ENCODE data around the gene HDAC3.

The HDAC3 gene

GRCh38 chr5:141634720-141635119 lies 1.9 kb downstream of the HDAC3 start:
- Mint-ChIP-seq H3K4me1 (ENCODE audit: low read depth) (peaks cover 61% of the 10 kb centered on the region), H3K36me3 (ENCODE audit: low read depth) (peaks cover 55% of the 10 kb centered on the region), H3K9me3 (no peaks in the 10 kb centered on the region), H3K27me3 (no peaks in the 10 kb centered on the region), H3K27ac (peak overlapping the region; percentile 59), H3K4me3 (peak overlapping the region; percentile 91)
- intact Hi-C loops (cut with micrococcal nuclease), result loop anchor here (1.0 to 5.0 kb wide), 3 partner anchors 16 to 42 kb away; partner anchors contain the start of genes DIAPH1 and FCHSD1

- H3K4me1 Mint-ChIP-seq (ENCODE audit: low read depth), result peaks cover 62% of the 10 kb centered on the region
- peaks cover 55% of the 10 kb centered on the region for H3K36me3 Mint-ChIP-seq (ENCODE audit: low read depth)
- H3K27ac Mint-ChIP-seq, result peak overlapping the region; percentile 59
- H3K27me3 Mint-ChIP-seq, result no peaks in the 10 kb centered on the region
- no peaks in the 10 kb centered on the region for H3K9me3 Mint-ChIP-seq
- intact Hi-C loops (cut with micrococcal nuclease), result loop anchor here (1.0 to 5.0 kb wide), 3 partner anchors 15 to 42 kb away; partner anchors contain the start of genes DIAPH1 and FCHSD1
- H3K4me3 Mint-ChIP-seq, result peak overlapping the region; percentile 53
Measured at GRCh38 chr5:141633871-141634561, 2.6 kb downstream of the HDAC3 start.

GRCh38 chr5:141632650-141633049 lies 4.0 kb downstream of the HDAC3 start:
- H3K4me1 Mint-ChIP-seq (ENCODE audit: low read depth), result peaks cover 62% of the 10 kb centered on the region
- no peak overlapping the region for H3K4me3 Mint-ChIP-seq
- no peaks in the 10 kb centered on the region for H3K9me3 Mint-ChIP-seq
- no peak overlapping the region for H3K27ac Mint-ChIP-seq
- no peaks in the 10 kb centered on the region for H3K27me3 Mint-ChIP-seq
- peaks cover 64% of the 10 kb centered on the region for H3K36me3 Mint-ChIP-seq (ENCODE audit: low read depth)
- intact Hi-C loops (cut with micrococcal nuclease), result loop anchor here (5.0 kb wide), 1 partner anchor 40 kb away; no protein-coding TSS in a partner anchor

GRCh38 chr5:141630570-141631140 lies 6.0 kb downstream of the HDAC3 start:
- H3K36me3 Mint-ChIP-seq (ENCODE audit: low read depth), result peaks cover 80% of the 10 kb centered on the region
- intact Hi-C loops (cut with micrococcal nuclease), result loop anchor here (5.0 kb wide), 1 partner anchor 38 kb away; no protein-coding TSS in a partner anchor
- H3K4me3 Mint-ChIP-seq, result no peak overlapping the region

GRCh38 chr5:141628175-141628788 lies 8.4 kb downstream of the HDAC3 start:
- Mint-ChIP-seq H3K27me3 (no peaks in the 10 kb centered on the region), H3K27ac (peak overlapping the region; percentile 82), H3K4me3 (no peak overlapping the region), H3K36me3 (ENCODE audit: low read depth) (peaks cover 85% of the 10 kb centered on the region), H3K9me3 (no peaks in the 10 kb centered on the region), H3K4me1 (ENCODE audit: low read depth) (peaks cover 71% of the 10 kb centered on the region)
- intact Hi-C loops (cut with micrococcal nuclease), result no loop called here

More at GRCh38 chr5:141630570-141631140, 6.0 kb downstream of the HDAC3 start:
- no peaks in the 10 kb centered on the region for H3K9me3 Mint-ChIP-seq
- no peak overlapping the region for H3K27ac Mint-ChIP-seq
- H3K4me1 Mint-ChIP-seq (ENCODE audit: low read depth), result peaks cover 72% of the 10 kb centered on the region
- H3K27me3 Mint-ChIP-seq, result no peaks in the 10 kb centered on the region

GRCh38 chr5:141623611-141624010 lies 13.0 kb downstream of the HDAC3 start:
- H3K27me3 Mint-ChIP-seq, result no peaks in the 10 kb centered on the region
- peaks cover 78% of the 10 kb centered on the region for H3K4me1 Mint-ChIP-seq (ENCODE audit: low read depth)
- H3K4me3 Mint-ChIP-seq, result peak overlapping the region; percentile 56
- peaks cover 87% of the 10 kb centered on the region for H3K36me3 Mint-ChIP-seq (ENCODE audit: low read depth)
- H3K9me3 Mint-ChIP-seq, result no peaks in the 10 kb centered on the region
- peak overlapping the region; percentile 90 for H3K27ac Mint-ChIP-seq
- intact Hi-C loops (cut with micrococcal nuclease), result no loop called here

GRCh38 chr5:141623186-141623585 lies 13.5 kb downstream of the HDAC3 start:
- H3K4me1 Mint-ChIP-seq (ENCODE audit: low read depth), result peaks cover 75% of the 10 kb centered on the region
- intact Hi-C loops (cut with micrococcal nuclease), result no loop called here
- peaks cover 87% of the 10 kb centered on the region for H3K36me3 Mint-ChIP-seq (ENCODE audit: low read depth)
- no peaks in the 10 kb centered on the region for H3K9me3 Mint-ChIP-seq
- H3K27me3 Mint-ChIP-seq, result no peaks in the 10 kb centered on the region
- H3K27ac Mint-ChIP-seq, result peak overlapping the region; percentile 90
- peak overlapping the region; percentile 56 for H3K4me3 Mint-ChIP-seq

- Mint-ChIP-seq H3K27me3 (no peaks in the 10 kb centered on the region), H3K36me3 (ENCODE audit: low read depth) (peaks cover 53% of the 10 kb centered on the region), H3K9me3 (no peaks in the 10 kb centered on the region), H3K27ac (peak within 1 kb of the TSS; percentile 92), H3K4me1 (ENCODE audit: low read depth) (peaks cover 70% of the 10 kb centered on the region), H3K4me3 (peak within 1 kb of the TSS; percentile 92)
- intact Hi-C loops (cut with micrococcal nuclease), result loop anchor here (1.0 to 2.0 kb wide), 3 partner anchors 14 to 27 kb away; no protein-coding TSS in a partner anchor
Measured at GRCh38 chr5:141618804-141619554, 17.7 kb downstream of the HDAC3 start, which contains the start of gene DIAPH1. Gene DIAPH1, minus strand, starts transcription at chr5:141619000. Its CDS starts 86 bp downstream, at chr5:141618914.

GRCh38 chr5:141618030-141618803 lies 18.4 kb downstream of the HDAC3 start:
- Mint-ChIP-seq H3K4me3 (peak overlapping the region; percentile 92), H3K4me1 (ENCODE audit: low read depth) (peaks cover 70% of the 10 kb centered on the region), H3K36me3 (ENCODE audit: low read depth) (peaks cover 46% of the 10 kb centered on the region), H3K27me3 (no peaks in the 10 kb centered on the region), H3K27ac (peak overlapping the region; percentile 92), H3K9me3 (no peaks in the 10 kb centered on the region)
- intact Hi-C loops (cut with micrococcal nuclease), result loop anchor here (2.0 kb wide), 2 partner anchors 13 to 17 kb away; no protein-coding TSS in a partner anchor

GRCh38 chr5:141617682-141618029 lies 19.0 kb downstream of the HDAC3 start:
- H3K27ac Mint-ChIP-seq, result peak overlapping the region; percentile 92
- H3K4me1 Mint-ChIP-seq (ENCODE audit: low read depth), result peaks cover 70% of the 10 kb centered on the region
- H3K4me3 Mint-ChIP-seq, result peak overlapping the region; percentile 92
- intact Hi-C loops (cut with micrococcal nuclease), result loop anchor here (2.0 kb wide), 2 partner anchors 13 to 17 kb away; no protein-coding TSS in a partner anchor
- no peaks in the 10 kb centered on the region for H3K27me3 Mint-ChIP-seq
- H3K9me3 Mint-ChIP-seq, result no peaks in the 10 kb centered on the region
- H3K36me3 Mint-ChIP-seq (ENCODE audit: low read depth), result peaks cover 40% of the 10 kb centered on the region

GRCh38 chr5:141617128-141617527 lies 19.5 kb downstream of the HDAC3 start:
- Mint-ChIP-seq H3K27me3 (no peaks in the 10 kb centered on the region), H3K9me3 (no peaks in the 10 kb centered on the region), H3K36me3 (ENCODE audit: low read depth) (peaks cover 35% of the 10 kb centered on the region), H3K4me3 (peak overlapping the region; percentile 92), H3K27ac (peak overlapping the region; percentile 92), H3K4me1 (ENCODE audit: low read depth) (peaks cover 69% of the 10 kb centered on the region)
- intact Hi-C loops (cut with micrococcal nuclease), result no loop called here

- peaks cover 66% of the 10 kb centered on the region for H3K4me1 Mint-ChIP-seq (ENCODE audit: low read depth)
- H3K9me3 Mint-ChIP-seq, result no peaks in the 10 kb centered on the region
- H3K36me3 Mint-ChIP-seq (ENCODE audit: low read depth), result peaks cover 31% of the 10 kb centered on the region
- no peaks in the 10 kb centered on the region for H3K27me3 Mint-ChIP-seq
- H3K27ac Mint-ChIP-seq, result peak overlapping the region; percentile 92
- H3K4me3 Mint-ChIP-seq, result peak overlapping the region; percentile 92
- intact Hi-C loops (cut with micrococcal nuclease), result no loop called here
Measured at GRCh38 chr5:141615991-141616720, 20.5 kb downstream of the HDAC3 start.

All from dendritic cell treated with granulocyte-macrophage colony-stimulating factor and Interleukin-4, amounts not matched to agents 40 ng/mL and 50 ng/mL, for 4 days (primary cell).